Measurements from ENCODE around the gene CHST8.

GRCh38 chr19:33795370-33796163 lies 173.8 kb downstream of the CHST8 start:
- TF ChIP-seq, protein P1, sequence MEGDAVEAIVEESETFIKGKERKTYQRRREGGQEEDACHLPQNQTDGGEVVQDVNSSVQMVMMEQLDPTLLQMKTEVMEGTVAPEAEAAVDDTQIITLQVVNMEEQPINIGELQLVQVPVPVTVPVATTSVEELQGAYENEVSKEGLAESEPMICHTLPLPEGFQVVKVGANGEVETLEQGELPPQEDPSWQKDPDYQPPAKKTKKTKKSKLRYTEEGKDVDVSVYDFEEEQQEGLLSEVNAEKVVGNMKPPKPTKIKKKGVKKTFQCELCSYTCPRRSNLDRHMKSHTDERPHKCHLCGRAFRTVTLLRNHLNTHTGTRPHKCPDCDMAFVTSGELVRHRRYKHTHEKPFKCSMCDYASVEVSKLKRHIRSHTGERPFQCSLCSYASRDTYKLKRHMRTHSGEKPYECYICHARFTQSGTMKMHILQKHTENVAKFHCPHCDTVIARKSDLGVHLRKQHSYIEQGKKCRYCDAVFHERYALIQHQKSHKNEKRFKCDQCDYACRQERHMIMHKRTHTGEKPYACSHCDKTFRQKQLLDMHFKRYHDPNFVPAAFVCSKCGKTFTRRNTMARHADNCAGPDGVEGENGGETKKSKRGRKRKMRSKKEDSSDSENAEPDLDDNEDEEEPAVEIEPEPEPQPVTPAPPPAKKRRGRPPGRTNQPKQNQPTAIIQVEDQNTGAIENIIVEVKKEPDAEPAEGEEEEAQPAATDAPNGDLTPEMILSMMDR (conservative IDR thresholded peaks at IDR 0.05): peak; percentile 92
- TF ChIP-seq EZH2 (IDR thresholded peaks at IDR 0.05; ENCODE audit: low read depth): no peak
